H1 (cell line): ENCODE data around the gene UCN. TPM values are rescaled to one million over a fixed set of nuclear protein-coding genes. Genes with fewer than 3 reads are reported as not detected.

Experiments used
- ATF3 ChIP-seq: IDR thresholded peaks from 2 replicates; pipeline ENCODE4 v1.6.1; 2011; ENCODE audit warnings: low read depth, mild to moderate bottlenecking, low read length; ENCODE audit not compliant: insufficient read depth
- E2F6 ChIP-seq: IDR thresholded peaks from 2 replicates; pipeline ENCODE4 v1.6.1; 2012; ENCODE audit warnings: inconsistent platforms
- JUN ChIP-seq: IDR thresholded peaks from 2 replicates; pipeline ENCODE4 v1.6.1; 2011; ENCODE audit warnings: low read depth, mild to moderate bottlenecking, improper control_type of control experiment, low read length
- RBBP5 ChIP-seq: IDR thresholded peaks from 2 replicates; pipeline ENCODE4 v1.7.1; 2012; ENCODE audit warnings: low read depth, mild to moderate bottlenecking, inconsistent platforms, low read length, moderate library complexity, borderline replicate concordance
- SAP30 ChIP-seq: fragments of 300-600 bp; sonication (generic); IDR thresholded peaks from 2 replicates; pipeline ENCODE4 v1.7.1; 2012; ENCODE audit warnings: low read length, moderate library complexity, mild to moderate bottlenecking, inconsistent platforms; ENCODE audit not compliant: insufficient read depth, insufficient replicate concordance
- SIRT6 ChIP-seq: IDR thresholded peaks from one replicate; pipeline ENCODE4 v1.7.1; 2012; ENCODE audit warnings: low read length, inconsistent platforms
- TEAD4 ChIP-seq: IDR thresholded peaks from 2 replicates; pipeline ENCODE4 v1.6.1; 2012; ENCODE audit warnings: low read depth, low read length, inconsistent platforms, mixed read lengths
- ZNF274 ChIP-seq: IDR thresholded peaks from 2 replicates; pipeline ENCODE4 v1.7.0; 2012; ENCODE audit warnings: low read length, borderline replicate concordance; ENCODE audit errors: extremely low read depth
- polyA plus RNA-seq, 7 experiments: library from polyadenylated mRNA; depleted of rRNA in 3 of 7; stranded (reverse) in 5 of 7; unstranded in 2 of 7; fragments of >200 nt in 5 of 7; fragments of 200-250 nt in 2 of 7; gene quantifications; 1 replicate in 5 of 7; 2 replicates in 1 of 7; 4 replicates in 1 of 7; pipeline versions ENCODE4 v1.2.1 to v1.2.3, GENCODE V29; 2011 to 2013; ENCODE audit warnings: missing spikeins in 2 of 7, mixed read lengths in 2 of 7
- total RNA-seq: library from RNA; stranded (reverse); fragmentation: NEBNext Ultra II Directional; extraction: Animal tissue kit (Norgen Biotek cat#: 25700); gene quantifications from 2 replicates; pipeline ENCODE4 v1.2.1, GENCODE V29; 2021
- TF ChIP-seq, protein P1 (sequence below): fragments of 300-600 bp; sonication (generic); IDR thresholded peaks from 2 replicates; pipeline ENCODE4 v1.7.1; 2012; ENCODE audit warnings: low read length, moderate library complexity, mild to moderate bottlenecking, inconsistent platforms; ENCODE audit not compliant: insufficient replicate concordance

UCN gene
- total and polyA plus RNA-seq, 2 of the 8 experiments (the other 6 are each of a cell fraction or from before 2014, with no cell fraction given) = 0.35 TPM; not detected in 1

DNA sequence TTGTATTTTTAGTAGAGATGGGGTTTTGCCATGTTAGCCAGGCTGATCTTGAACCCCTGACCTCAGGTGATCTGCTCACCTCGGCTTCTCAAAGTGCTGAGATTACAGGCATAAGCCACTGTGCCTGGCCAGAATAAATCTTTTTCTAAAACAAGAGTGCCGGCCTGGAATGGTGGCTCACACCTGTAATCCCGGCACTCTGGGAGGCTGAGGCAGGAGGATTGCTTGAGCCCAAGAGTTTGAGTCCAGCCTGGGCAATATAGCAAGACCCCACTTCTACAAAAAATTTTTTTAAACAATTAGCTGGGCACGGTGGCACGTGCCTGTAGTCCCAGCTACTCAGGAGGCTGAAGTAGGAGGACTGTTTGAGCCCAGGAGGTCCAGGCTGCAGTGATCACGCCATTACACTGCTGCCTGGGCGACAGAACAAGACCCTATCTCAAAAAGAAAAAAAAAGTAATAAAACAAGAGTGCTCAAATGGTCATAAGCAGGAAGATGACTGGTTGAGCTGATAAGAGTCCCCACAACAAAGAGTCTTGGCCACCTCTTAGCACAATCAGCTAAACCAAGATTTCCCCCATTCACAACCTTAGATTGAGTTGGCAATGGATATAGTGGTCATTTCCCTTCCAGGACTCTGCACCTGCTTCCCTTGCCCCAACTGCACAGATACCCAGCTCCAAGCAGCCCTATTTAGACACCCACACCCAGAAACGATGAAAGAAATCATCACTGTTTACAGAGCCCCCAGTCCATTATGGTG is 5.8 kb upstream of the UCN start (continued):
- TF ChIP-seq, protein P1, sequence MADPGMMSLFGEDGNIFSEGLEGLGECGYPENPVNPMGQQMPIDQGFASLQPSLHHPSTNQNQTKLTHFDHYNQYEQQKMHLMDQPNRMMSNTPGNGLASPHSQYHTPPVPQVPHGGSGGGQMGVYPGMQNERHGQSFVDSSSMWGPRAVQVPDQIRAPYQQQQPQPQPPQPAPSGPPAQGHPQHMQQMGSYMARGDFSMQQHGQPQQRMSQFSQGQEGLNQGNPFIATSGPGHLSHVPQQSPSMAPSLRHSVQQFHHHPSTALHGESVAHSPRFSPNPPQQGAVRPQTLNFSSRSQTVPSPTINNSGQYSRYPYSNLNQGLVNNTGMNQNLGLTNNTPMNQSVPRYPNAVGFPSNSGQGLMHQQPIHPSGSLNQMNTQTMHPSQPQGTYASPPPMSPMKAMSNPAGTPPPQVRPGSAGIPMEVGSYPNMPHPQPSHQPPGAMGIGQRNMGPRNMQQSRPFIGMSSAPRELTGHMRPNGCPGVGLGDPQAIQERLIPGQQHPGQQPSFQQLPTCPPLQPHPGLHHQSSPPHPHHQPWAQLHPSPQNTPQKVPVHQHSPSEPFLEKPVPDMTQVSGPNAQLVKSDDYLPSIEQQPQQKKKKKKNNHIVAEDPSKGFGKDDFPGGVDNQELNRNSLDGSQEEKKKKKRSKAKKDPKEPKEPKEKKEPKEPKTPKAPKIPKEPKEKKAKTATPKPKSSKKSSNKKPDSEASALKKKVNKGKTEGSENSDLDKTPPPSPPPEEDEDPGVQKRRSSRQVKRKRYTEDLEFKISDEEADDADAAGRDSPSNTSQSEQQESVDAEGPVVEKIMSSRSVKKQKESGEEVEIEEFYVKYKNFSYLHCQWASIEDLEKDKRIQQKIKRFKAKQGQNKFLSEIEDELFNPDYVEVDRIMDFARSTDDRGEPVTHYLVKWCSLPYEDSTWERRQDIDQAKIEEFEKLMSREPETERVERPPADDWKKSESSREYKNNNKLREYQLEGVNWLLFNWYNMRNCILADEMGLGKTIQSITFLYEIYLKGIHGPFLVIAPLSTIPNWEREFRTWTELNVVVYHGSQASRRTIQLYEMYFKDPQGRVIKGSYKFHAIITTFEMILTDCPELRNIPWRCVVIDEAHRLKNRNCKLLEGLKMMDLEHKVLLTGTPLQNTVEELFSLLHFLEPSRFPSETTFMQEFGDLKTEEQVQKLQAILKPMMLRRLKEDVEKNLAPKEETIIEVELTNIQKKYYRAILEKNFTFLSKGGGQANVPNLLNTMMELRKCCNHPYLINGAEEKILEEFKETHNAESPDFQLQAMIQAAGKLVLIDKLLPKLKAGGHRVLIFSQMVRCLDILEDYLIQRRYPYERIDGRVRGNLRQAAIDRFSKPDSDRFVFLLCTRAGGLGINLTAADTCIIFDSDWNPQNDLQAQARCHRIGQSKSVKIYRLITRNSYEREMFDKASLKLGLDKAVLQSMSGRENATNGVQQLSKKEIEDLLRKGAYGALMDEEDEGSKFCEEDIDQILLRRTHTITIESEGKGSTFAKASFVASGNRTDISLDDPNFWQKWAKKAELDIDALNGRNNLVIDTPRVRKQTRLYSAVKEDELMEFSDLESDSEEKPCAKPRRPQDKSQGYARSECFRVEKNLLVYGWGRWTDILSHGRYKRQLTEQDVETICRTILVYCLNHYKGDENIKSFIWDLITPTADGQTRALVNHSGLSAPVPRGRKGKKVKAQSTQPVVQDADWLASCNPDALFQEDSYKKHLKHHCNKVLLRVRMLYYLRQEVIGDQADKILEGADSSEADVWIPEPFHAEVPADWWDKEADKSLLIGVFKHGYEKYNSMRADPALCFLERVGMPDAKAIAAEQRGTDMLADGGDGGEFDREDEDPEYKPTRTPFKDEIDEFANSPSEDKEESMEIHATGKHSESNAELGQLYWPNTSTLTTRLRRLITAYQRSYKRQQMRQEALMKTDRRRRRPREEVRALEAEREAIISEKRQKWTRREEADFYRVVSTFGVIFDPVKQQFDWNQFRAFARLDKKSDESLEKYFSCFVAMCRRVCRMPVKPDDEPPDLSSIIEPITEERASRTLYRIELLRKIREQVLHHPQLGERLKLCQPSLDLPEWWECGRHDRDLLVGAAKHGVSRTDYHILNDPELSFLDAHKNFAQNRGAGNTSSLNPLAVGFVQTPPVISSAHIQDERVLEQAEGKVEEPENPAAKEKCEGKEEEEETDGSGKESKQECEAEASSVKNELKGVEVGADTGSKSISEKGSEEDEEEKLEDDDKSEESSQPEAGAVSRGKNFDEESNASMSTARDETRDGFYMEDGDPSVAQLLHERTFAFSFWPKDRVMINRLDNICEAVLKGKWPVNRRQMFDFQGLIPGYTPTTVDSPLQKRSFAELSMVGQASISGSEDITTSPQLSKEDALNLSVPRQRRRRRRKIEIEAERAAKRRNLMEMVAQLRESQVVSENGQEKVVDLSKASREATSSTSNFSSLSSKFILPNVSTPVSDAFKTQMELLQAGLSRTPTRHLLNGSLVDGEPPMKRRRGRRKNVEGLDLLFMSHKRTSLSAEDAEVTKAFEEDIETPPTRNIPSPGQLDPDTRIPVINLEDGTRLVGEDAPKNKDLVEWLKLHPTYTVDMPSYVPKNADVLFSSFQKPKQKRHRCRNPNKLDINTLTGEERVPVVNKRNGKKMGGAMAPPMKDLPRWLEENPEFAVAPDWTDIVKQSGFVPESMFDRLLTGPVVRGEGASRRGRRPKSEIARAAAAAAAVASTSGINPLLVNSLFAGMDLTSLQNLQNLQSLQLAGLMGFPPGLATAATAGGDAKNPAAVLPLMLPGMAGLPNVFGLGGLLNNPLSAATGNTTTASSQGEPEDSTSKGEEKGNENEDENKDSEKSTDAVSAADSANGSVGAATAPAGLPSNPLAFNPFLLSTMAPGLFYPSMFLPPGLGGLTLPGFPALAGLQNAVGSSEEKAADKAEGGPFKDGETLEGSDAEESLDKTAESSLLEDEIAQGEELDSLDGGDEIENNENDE = no peak
- TF ChIP-seq ZNF274 = no peak
- TF ChIP-seq TEAD4 = no peak
- TF ChIP-seq JUN = no peak
- no peak for TF ChIP-seq ATF3
- TF ChIP-seq SIRT6 = no peak
- no peak for TF ChIP-seq E2F6
- no peak for TF ChIP-seq SAP30
- TF ChIP-seq RBBP5 = no peak
